AG10803 (cell line): ENCODE measurements around the gene ADM.

Experiments used
- DNase-seq: peaks from one replicate; pipeline ENCODE4 v3.0.0; 2010; ENCODE audit warnings: low read depth
- H3K4me3 ChIP-seq: 2 replicates; pipeline ENCODE4 v1.5.1; 2011; ENCODE audit warnings: mild to moderate bottlenecking, low read length, control low read depth
- CTCF ChIP-seq: conservative IDR thresholded peaks from 2 replicates; pipeline ENCODE4 v1.5.1; 2011; ENCODE audit warnings: mild to moderate bottlenecking, low read length, control low read depth, inconsistent platforms

ADM gene

GRCh38 chr11:10267821-10268220 lies 37.1 kb upstream of the ADM start:
- no peak overlapping the region for H3K4me3 ChIP-seq
- no peak for TF ChIP-seq CTCF
- DNase-seq = peak; percentile 72

- DNase-seq = no peak
- no peak overlapping the region for H3K4me3 ChIP-seq
- TF ChIP-seq CTCF = no peak
These were observed 36.0 kb upstream of the ADM start for GRCh38 chr11:10268746-10269488.

- no peak overlapping the region for H3K4me3 ChIP-seq
- peak; percentile 53 for DNase-seq
- no peak for TF ChIP-seq CTCF
These were observed 32.7 kb upstream of the ADM start for GRCh38 chr11:10272132-10272531.

- DNase-seq = no peak
- no peak overlapping the region for H3K4me3 ChIP-seq
- no peak for TF ChIP-seq CTCF
These were observed 31.1 kb upstream of the ADM start for GRCh38 chr11:10273738-10274137.

- DNase-seq = peak; percentile 34
- no peak for TF ChIP-seq CTCF
- no peak overlapping the region for H3K4me3 ChIP-seq
These were observed 30.1 kb upstream of the ADM start for GRCh38 chr11:10274726-10275125.

- TF ChIP-seq CTCF = no peak
- no peak overlapping the region for H3K4me3 ChIP-seq
- peak; percentile 74 for DNase-seq
These were observed 29.2 kb upstream of the ADM start for GRCh38 chr11:10275714-10276113.

GRCh38 chr11:10282117-10282516 lies 22.8 kb upstream of the ADM start:
- H3K4me3 ChIP-seq = no peak overlapping the region
- DNase-seq = no peak
- TF ChIP-seq CTCF = no peak
